Dedifferentiated amniotic fluid mesenchymal stem cell (primary cell): ENCODE data around the gene COQ4.
"Not testable (repeated sequence)": the region's sequence is repeated elsewhere in the genome, so short reads cannot be mapped to it uniquely, and the experiment has no call there.

Source experiments
- DNase-seq: peaks from one replicate; pipeline ENCODE4 v3.0.0-alpha.2; 2016; ENCODE audit errors: extremely low spot score

The COQ4 gene

GRCh38 chr9:128298535-128299482, 23.8 kb upstream of the COQ4 start:
- DNase-seq = no peak

DNA sequence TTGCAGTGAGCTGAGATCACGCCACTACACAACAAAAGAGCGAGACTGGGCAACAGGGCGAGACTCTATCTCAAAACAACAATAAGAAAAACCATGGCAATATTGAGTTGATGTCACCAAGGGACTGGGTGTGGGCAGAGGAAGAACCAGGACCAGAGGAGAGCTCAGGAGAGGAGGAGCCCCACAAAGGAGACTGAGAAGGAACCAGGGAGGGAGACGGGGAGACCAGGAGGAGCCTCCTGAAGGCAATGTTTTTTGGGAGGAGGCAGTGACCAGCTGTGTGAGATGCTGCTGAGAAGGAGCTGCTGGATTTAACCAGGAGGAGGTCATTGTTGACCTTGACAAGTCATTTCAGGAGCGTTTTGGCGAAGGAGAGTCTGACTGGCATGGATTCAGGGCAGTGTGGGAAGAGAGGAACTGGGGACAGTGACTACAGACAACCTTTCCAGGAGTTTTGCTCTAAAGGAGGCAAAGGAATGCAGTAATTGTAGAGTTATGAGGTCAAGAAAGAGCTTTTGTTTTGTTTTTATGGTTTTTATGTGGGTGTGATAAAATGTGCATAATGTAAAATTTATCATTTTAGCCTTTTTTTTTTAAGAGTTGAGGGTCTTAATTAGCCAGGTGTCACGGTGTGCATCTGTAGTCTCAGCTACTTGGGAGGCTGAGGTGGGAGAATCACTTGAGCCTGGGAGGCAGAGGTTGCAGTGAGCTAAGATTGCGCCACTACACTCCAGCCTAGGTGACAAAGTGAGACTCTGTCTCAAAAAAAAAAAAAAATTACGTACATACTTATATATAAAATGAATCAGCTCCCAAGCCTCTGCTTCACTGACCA, 18.3 kb upstream of the COQ4 start:
- no peak for DNase-seq

DNA sequence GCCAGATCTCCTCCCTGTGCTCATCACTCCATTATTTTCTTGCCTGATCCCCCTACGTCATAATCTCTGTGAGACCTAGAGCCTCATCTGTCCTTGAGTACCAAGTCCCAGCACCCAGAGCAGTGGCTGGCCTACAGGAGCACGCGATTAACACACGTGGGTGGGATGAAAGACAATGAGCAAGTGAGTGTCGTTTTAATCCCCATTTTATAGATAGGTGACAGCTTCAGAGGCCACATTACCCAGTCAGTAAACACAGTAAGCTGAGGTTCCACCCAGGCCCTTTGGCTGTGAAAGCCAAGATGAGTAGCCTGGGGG, 17.7 kb upstream of the COQ4 start:
- DNase-seq = no peak

DNA sequence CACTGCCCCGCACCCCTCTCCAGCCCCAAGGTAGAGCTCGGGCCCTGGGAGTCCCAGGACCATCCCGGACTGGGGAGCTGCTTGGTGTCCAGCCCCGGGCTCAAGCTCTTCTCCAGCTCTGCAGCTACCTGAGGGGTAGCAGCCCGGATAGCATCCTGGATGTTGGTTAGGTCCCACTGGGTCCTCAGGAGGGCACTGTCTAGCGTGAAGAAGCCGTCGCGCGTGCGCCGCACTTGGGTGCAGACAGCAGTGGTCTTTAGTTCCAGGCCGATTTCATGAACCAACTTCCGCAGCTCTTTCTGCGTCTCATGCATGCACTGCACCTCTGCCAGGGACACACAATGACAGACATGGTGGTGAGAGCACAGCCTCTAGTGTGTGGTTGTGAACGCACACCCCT, 13.1 kb upstream of the COQ4 start:
- no peak for DNase-seq

- no peak for DNase-seq
Measured at GRCh38 chr9:128310461-128310860, 12.2 kb upstream of the COQ4 start.

GRCh38 chr9:128314697-128315096, 7.9 kb upstream of the COQ4 start:
- no peak for DNase-seq

- no peak for DNase-seq
Measured at GRCh38 chr9:128316421-128316820, 6.2 kb upstream of the COQ4 start.

DNA sequence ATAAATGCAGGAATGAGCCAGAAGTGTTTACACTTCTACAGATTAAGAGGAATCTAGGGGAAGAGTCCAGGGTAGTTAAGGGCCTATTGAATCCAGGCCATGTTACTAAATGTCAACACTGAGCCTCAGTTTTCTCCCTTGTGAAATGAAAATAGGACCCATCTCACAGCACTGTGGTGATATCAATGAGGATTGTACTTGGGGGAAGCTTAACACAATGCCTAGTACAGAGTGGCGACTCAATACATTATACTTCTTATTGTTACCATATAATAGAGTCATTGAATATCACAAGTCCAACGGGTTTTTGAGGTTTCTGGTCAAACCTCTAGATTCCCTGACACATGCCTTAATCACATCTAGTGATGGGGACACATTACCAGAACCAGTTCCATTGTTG, 5.0 kb upstream of the COQ4 start:
- DNase-seq = no peak

GRCh38 chr9:128321343-128321742, 1.3 kb upstream of the COQ4 start:
- DNase-seq = no peak

DNA sequence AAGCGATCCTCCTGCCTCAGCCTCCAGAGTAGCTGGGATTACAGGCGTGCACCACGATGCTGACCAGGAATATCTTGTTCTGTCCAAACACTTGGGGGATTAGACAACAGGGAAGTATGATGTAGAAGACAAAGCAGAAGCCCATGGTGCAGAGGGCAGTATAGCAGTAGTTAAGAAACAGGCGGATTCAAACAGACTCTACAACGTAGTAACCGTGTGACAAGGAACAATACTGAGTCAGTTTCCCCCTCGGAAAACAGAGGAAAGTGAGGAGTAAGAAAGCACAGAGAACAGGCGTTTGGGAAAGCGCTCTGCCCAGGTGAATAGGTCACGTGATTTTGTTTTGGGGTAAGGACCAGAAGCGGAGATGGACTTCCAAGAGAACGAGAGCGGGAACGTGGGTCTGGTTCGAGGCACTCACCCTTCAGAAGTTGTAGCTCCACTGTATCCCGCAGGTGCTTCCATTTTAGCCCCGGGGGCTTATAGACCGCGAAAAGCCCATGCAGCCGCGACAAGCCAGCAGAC, 698 bp upstream of the COQ4 start:
- DNase-seq = no peak

GRCh38 chr9:128323212-128323730, 632 bp downstream of the COQ4 start:
- DNase-seq = peak; percentile 17

GRCh38 chr9:128323791-128324190, 1.2 kb downstream of the COQ4 start:
- no peak for DNase-seq

- DNase-seq = no peak
Measured at GRCh38 chr9:128324401-128324800, 1.8 kb downstream of the COQ4 start.

DNA sequence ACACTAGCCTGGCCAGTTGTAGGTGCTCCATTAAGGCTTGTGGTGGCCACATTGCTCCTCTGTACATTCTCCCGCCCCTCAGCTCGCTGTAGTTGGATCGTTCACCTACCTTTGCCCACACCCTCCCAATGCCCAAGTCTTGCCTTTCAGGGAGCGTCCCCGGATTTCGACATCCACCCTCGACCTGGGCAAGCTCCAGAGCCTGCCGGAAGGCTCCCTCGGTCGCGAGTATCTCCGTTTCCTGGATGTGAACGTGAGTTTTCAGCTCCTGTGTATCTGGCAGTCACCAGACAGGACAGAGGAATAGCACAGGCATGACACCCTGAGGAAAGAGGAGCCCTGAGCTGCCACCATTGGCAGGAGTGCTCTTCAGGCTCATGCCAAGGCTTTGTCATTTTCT, 3.0 kb downstream of the COQ4 start:
- DNase-seq = no peak

GRCh38 chr9:128333451-128333869, 10.8 kb downstream of the COQ4 start:
- DNase-seq = no peak

- no peak for DNase-seq
Measured at GRCh38 chr9:128335161-128335560, 12.5 kb downstream of the COQ4 start.

- no peak for DNase-seq
Measured at GRCh38 chr9:128335914-128336313, 13.3 kb downstream of the COQ4 start.

DNA sequence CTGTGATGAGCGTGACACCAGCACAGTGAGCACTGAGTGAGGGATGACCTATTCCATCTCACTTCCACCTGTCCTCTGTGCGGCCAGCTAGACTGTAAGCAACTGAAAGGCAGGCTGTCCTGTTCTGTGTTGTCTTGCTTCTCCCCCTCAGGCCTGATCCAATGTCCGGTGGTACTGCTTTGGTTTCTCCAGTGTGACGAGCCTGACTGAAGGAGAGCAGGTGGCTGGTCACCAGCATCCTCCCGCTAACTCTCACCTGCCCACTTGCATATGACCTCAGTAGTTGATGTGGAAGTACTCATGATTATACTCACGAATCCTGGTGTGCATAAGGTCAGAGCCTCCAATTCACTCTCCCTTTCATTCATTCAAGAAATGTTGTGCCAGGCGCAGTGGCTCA, 15.3 kb downstream of the COQ4 start:
- no peak for DNase-seq

DNA sequence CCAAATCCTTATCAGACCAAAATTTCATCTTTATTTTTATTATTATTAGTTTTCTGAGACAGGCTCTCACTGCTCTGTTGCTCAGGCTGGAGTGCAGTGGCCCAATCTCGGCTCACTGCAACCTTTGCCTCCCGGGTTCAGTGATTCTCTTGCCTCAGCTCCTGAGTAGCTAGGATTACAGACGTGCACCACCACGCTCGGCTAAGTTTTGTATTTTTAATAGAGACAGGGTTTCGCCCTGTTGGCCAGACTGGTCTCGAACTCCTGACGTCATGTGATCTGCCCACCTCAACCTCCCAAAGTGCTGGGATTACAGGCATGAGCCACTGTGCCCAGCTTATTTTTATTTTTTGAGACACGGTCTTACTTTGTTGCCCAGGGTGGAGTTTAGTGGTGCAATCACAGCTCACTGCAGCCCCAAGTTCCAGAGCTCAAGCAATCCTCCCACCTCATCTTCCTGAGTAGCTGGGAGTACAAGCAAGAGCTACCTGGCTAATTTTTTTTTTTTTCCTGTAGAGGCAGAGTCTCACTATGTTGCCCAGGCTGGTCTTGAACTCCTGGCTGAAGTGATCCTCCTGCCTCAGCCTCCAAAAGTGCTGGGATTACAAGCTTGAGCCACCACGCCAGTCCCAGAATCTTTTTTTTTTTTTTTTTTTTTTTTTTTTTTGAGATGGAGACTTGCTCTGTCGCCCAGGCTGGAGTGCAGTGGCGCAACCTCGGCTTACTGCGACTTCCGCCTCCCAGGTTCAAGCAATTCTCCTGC, 16.4 kb downstream of the COQ4 start:
- DNase-seq = not testable (repeated sequence)

DNA sequence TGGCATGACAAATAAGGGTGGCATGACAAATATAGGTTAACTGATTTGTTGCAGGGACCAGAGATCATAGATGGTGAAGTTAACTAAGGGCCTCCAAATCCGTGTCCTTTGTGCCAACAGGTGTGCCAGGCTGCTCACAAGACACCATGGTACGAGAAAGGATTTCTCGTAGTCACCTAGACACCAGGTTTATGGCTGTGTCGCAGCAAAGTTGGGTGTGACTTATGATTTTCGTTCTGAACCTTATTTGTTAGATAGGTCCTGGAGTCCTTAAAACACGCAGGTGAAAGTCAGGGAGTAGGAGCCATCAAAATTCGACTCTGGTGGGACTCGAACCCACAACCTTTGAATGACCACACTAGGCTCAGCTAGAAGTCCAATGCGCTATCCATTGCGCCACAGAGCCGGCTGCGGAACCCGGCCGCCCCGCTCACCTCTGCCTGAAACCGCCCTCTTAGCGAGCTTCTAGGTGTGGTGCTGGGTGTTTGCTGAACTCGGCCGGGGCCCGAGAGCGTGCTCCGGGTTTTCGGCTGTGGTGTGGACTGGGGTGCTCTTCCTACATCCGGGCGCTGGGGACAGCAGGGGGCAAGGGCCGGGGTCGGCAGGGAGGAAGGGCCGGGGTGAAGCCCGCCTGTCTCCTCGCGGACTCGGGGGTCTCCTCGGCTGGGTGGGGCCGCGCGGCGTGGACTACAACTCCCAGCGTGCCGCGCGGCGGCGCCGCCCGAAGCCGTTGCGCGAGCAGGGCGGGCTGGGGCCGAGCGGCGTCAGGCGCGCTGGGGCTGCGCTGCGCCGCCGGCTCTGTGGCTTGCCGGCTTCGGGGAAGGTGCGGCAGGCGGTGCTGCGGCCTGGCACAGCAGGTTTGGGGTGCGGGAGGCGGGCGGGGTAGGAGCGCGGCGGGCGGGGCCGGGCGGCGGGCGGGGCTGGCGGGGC, 17.4 kb downstream of the COQ4 start, which contains the start of gene SLC27A4:
TSS of gene SLC27A4 (plus strand) at position 767 of the 930 bp plus-strand sequence. CDS start 2,606 bp downstream, outside the sequence.
- DNase-seq = peak; percentile 28
